ENCODE measurements around the gene ACIN1.
A peak's percentile ranks its signal among the peaks of the same experiment; 100 is the strongest.

ACIN1 gene

GRCh38 chr14:23070262-23071129 is 24.4 kb downstream of the ACIN1 start:
- peak overlapping the region; percentile 73 to 79 for H3K9ac ChIP-seq (ENCODE audit: low read depth in 1 of 2, low read length in 2 of 2)
- peak overlapping the region; percentile 77 to 91 for H3K4me3 ChIP-seq (ENCODE audit: low read length in 2 of 2)
- peaks cover 24 to 25% of the 10 kb centered on the region in 2 donors for H3K4me1 ChIP-seq (ENCODE audit: control insufficient read depth in 2 of 2, insufficient read depth in 2 of 2, low read length in 2 of 2)
- no peaks in the 10 kb centered on the region for H3K27me3 ChIP-seq (ENCODE audit: control insufficient read depth in 2 of 2, insufficient read depth in 2 of 2, low read length in 2 of 2)
- peaks cover 46 to 55% of the 10 kb centered on the region in 2 donors for H3K36me3 ChIP-seq (ENCODE audit: control insufficient read depth in 2 of 2, insufficient read depth in 2 of 2, low read length in 2 of 2)
- H3K9me3 ChIP-seq (ENCODE audit: control insufficient read depth in 2 of 2, low read length in 2 of 2): no peaks in the 10 kb centered on the region
- H3K27ac ChIP-seq (ENCODE audit: low read depth in 2 of 2, low read length in 2 of 2): peak overlapping the region in 1 of 2 donors; percentile 49

DNA sequence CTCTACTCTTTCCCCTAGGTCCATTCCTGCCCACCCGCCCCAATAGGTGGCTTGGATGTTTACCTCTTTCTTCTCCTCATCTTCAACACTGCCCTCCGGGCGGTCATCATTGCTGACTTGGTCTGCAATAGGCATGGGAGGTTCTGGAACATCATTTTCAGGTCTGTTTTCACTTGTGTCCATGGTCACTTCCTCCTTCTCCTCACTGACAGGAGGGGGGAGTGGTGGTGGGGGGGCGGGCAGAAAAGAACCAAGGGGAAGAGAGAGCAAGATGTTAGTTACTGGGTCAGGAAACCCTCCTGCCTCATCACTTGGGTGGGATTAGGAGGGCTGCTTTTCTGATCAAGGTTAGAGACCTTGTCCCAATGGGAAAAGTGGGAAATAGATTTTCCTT is 25.5 kb downstream of the ACIN1 start:
- Histone ChIP-seq H3K4me3 (ENCODE audit: low read length in 2 of 2) (no peak overlapping the region), H3K9me3 (ENCODE audit: control insufficient read depth in 2 of 2, low read length in 2 of 2) (no peaks in the 10 kb centered on the region), H3K36me3 (ENCODE audit: control insufficient read depth in 2 of 2, insufficient read depth in 2 of 2, low read length in 2 of 2) (peaks cover 45 to 57% of the 10 kb centered on the region in 2 donors), H3K27ac (ENCODE audit: low read depth in 2 of 2, low read length in 2 of 2) (no peak overlapping the region), H3K9ac (ENCODE audit: low read depth in 1 of 2, low read length in 2 of 2) (no peak overlapping the region), H3K27me3 (ENCODE audit: control insufficient read depth in 2 of 2, insufficient read depth in 2 of 2, low read length in 2 of 2) (no peaks in the 10 kb centered on the region), H3K4me1 (ENCODE audit: control insufficient read depth in 2 of 2, insufficient read depth in 2 of 2, low read length in 2 of 2) (peaks cover 24 to 25% of the 10 kb centered on the region in 2 donors)

DNA sequence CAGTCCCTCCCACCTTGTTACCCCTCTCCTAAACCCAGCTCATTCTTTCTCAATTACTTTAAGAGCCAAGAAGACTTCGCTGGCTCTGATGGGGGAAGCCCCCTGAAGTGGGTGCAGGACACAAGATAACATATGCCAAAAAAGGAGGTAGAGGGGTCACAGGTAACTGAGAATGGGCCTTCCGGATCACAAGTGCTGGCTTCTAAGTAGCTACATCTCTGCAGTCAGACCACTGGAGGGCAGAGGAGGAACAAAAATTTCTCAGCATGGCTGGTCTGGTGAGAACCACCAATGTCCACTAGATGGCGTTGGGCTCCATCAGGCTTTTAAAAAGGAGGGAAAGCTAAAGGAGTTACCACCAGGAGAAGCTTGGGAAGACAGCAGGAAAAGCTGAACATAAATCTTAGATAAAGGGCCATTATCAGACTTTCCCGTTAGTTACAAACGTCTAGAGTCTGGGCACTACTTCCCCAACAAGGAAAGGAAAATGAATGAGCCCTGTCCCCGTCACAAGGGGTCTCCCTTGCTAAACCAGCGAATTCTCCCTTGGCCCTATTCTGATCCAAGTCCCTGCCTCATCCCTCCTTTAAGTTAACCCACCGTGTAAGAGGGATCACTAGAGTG is 26.0 kb downstream of the ACIN1 start:
- Histone ChIP-seq H3K27me3 (ENCODE audit: control insufficient read depth in 2 of 2, insufficient read depth in 2 of 2, low read length in 2 of 2) (no peaks in the 10 kb centered on the region), H3K9me3 (ENCODE audit: control insufficient read depth in 2 of 2, low read length in 2 of 2) (no peaks in the 10 kb centered on the region), H3K36me3 (ENCODE audit: control insufficient read depth in 2 of 2, insufficient read depth in 2 of 2, low read length in 2 of 2) (peaks cover 48 to 61% of the 10 kb centered on the region in 2 donors), H3K4me3 (ENCODE audit: low read length in 2 of 2) (no peak overlapping the region), H3K27ac (ENCODE audit: low read depth in 2 of 2, low read length in 2 of 2) (no peak overlapping the region), H3K4me1 (ENCODE audit: control insufficient read depth in 2 of 2, insufficient read depth in 2 of 2, low read length in 2 of 2) (peaks cover 24 to 25% of the 10 kb centered on the region in 2 donors), H3K9ac (ENCODE audit: low read depth in 1 of 2, low read length in 2 of 2) (no peak overlapping the region)

DNA sequence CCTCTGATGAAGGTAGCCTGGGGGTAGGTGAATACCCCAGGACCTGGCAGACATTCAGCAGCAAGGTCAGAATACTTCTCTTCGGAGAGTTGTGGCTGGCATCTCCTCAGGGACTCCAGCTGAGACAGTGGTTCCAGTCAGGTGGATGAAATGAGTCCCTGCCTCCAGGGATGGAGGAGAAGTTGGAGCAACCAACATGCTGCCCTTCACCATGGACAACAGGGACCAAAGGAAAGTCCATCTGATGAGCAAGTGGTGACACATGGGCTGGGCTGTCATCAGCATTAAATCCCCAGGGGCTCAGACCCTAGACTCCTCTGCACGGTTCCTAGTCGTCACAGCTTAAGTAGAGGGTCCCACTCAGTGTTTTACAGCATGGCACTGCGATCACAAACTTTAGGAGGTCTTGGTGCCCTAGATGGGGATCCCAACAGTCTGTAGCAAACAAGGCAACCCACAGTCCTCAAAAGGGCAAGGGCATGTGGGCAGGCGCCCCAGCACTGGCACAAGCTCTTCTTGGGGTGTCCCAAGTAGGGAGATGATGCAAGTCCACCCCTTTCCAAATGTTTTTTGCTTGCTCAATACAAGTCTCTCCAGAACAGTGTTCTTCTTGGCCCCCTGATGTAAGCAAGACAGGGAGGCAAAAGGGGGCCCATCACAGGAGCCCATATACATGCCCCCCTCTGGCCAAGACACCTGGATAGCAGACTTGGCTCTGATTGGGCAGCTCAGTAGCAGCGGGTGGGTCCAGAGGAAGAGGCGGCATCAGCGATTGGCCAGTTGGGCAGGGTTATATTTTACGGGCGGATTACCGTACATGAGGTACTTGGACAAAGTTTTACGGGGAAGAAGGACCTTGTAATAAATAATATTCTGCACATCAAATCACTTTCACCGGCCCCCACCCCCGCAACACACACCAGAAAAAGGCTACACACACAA is 26.8 kb downstream of the ACIN1 start:
- Histone ChIP-seq H3K27ac (ENCODE audit: low read depth in 2 of 2, low read length in 2 of 2) (no peak overlapping the region), H3K4me3 (ENCODE audit: low read length in 2 of 2) (no peak overlapping the region), H3K4me1 (ENCODE audit: control insufficient read depth in 2 of 2, insufficient read depth in 2 of 2, low read length in 2 of 2) (peaks cover 24 to 25% of the 10 kb centered on the region in 2 donors), H3K27me3 (ENCODE audit: control insufficient read depth in 2 of 2, insufficient read depth in 2 of 2, low read length in 2 of 2) (no peaks in the 10 kb centered on the region), H3K36me3 (ENCODE audit: control insufficient read depth in 2 of 2, insufficient read depth in 2 of 2, low read length in 2 of 2) (peaks cover 54 to 68% of the 10 kb centered on the region in 2 donors), H3K9ac (ENCODE audit: low read depth in 1 of 2, low read length in 2 of 2) (no peak overlapping the region), H3K9me3 (ENCODE audit: control insufficient read depth in 2 of 2, low read length in 2 of 2) (no peaks in the 10 kb centered on the region)

DNA sequence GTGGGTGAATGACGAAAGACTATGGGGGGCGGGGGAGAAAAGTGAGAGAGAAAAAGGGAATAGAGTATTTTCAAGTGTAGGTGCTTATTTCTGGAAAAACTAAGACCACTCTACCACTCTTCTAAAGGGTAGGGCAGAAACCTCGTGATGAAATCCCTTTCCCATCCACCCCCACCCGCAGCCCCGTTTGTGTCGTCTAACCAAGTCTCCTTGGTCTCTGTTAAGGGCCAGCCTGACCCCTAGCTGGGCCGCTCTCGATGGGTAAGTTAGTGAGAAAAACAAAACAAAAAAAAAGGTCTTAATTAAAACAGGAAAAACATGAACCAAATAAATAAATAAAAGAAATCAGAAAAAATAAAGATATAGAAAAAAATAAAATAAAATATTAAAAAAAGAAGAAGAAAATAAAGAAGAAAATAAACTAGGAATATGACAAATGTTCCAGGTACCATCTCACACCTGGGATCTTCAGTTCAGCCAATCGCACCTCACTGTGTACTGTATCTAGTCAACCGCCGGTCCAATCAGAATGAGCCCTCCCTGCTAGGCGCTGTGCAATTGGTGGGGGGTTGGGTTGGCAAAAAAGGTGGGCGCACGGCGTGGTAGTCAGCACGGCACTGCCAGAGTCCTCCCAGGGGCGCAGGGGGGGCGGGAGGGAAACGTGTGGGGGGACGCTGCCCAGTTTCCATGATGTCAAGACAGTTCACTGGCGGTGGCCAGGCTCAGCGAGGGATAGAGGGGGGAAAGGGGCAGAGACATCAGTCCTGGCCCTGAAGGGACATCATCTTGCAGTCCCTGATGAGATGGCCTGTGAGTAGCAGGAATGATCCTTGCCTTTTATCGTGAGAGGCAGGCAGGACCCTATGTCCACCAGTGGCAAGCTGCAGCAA is 27.8 kb downstream of the ACIN1 start:
- no peak overlapping the region for H3K27ac ChIP-seq (ENCODE audit: low read depth in 2 of 2, low read length in 2 of 2)
- no peaks in the 10 kb centered on the region for H3K27me3 ChIP-seq (ENCODE audit: control insufficient read depth in 2 of 2, insufficient read depth in 2 of 2, low read length in 2 of 2)
- no peak overlapping the region for H3K4me3 ChIP-seq (ENCODE audit: low read length in 2 of 2)
- peaks cover 56 to 68% of the 10 kb centered on the region in 2 donors for H3K36me3 ChIP-seq (ENCODE audit: control insufficient read depth in 2 of 2, insufficient read depth in 2 of 2, low read length in 2 of 2)
- H3K4me1 ChIP-seq (ENCODE audit: control insufficient read depth in 2 of 2, insufficient read depth in 2 of 2, low read length in 2 of 2): peaks cover 16 to 22% of the 10 kb centered on the region in 2 donors
- H3K9me3 ChIP-seq (ENCODE audit: control insufficient read depth in 2 of 2, low read length in 2 of 2): no peaks in the 10 kb centered on the region
- H3K9ac ChIP-seq (ENCODE audit: low read depth in 1 of 2, low read length in 2 of 2): no peak overlapping the region

GRCh38 chr14:23066368-23066767 is 28.6 kb downstream of the ACIN1 start:
- H3K4me3 ChIP-seq (ENCODE audit: low read length in 2 of 2): no peak overlapping the region
- no peak overlapping the region for H3K27ac ChIP-seq (ENCODE audit: low read depth in 2 of 2, low read length in 2 of 2)
- H3K9ac ChIP-seq (ENCODE audit: low read depth in 1 of 2, low read length in 2 of 2): no peak overlapping the region
- no peaks in the 10 kb centered on the region for H3K27me3 ChIP-seq (ENCODE audit: control insufficient read depth in 2 of 2, insufficient read depth in 2 of 2, low read length in 2 of 2)
- H3K9me3 ChIP-seq (ENCODE audit: control insufficient read depth in 2 of 2, low read length in 2 of 2): no peaks in the 10 kb centered on the region
- H3K4me1 ChIP-seq (ENCODE audit: control insufficient read depth in 2 of 2, insufficient read depth in 2 of 2, low read length in 2 of 2): peaks cover 9 to 15% of the 10 kb centered on the region in 2 donors
- peaks cover 59 to 72% of the 10 kb centered on the region in 2 donors for H3K36me3 ChIP-seq (ENCODE audit: control insufficient read depth in 2 of 2, insufficient read depth in 2 of 2, low read length in 2 of 2)

DNA sequence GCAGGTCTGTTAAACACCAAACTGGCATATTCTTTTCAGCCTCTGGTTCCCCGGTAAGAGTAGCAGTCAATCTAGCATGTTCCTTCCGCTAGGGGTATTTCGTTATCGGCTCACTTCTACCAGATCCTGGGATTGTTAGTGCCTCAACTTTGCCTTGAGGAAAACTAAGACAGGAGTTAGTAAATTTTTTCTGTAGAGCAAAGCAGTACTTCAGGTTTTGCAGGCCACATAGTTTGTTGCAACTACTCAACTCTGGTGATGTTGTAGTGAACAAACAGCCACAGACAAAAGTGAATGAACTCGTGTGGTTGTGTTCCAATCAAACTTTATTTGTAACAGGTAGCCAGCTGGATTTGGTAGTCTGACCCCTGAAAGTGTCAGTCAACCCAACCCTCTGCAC is 31.3 kb downstream of the ACIN1 start:
- H3K4me1 ChIP-seq (ENCODE audit: control insufficient read depth in 2 of 2, insufficient read depth in 2 of 2, low read length in 2 of 2): peaks cover 1 to 5% of the 10 kb centered on the region in 2 donors
- H3K27me3 ChIP-seq (ENCODE audit: control insufficient read depth in 2 of 2, insufficient read depth in 2 of 2, low read length in 2 of 2): no peaks in the 10 kb centered on the region
- H3K27ac ChIP-seq (ENCODE audit: low read depth in 2 of 2, low read length in 2 of 2): no peak overlapping the region
- H3K9me3 ChIP-seq (ENCODE audit: control insufficient read depth in 2 of 2, low read length in 2 of 2): no peaks in the 10 kb centered on the region
- H3K9ac ChIP-seq (ENCODE audit: low read depth in 1 of 2, low read length in 2 of 2): no peak overlapping the region
- H3K36me3 ChIP-seq (ENCODE audit: control insufficient read depth in 2 of 2, insufficient read depth in 2 of 2, low read length in 2 of 2): peaks cover 79 to 88% of the 10 kb centered on the region in 2 donors
- H3K4me3 ChIP-seq (ENCODE audit: low read length in 2 of 2): no peak overlapping the region

DNA sequence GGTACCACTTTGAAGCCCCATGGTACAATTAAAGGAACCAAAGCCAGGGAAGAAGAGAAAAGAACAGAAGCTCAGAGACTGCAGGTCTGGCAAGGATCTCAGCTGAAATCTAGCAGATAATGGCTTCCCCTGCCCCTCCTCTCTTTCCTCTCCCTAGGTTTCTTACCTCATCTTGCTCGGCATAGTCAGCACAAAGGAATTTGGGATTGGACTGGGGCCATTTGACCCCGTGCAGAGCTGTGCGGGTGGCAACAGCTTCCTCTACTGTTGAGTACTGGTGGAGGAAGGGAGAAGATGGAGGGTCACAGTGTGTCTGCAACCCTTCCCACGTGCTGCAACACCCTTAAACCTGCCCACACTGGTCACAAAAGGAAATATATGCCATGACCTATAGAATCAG is 32.9 kb downstream of the ACIN1 start:
- H3K27ac ChIP-seq (ENCODE audit: low read depth in 2 of 2, low read length in 2 of 2): no peak overlapping the region

GRCh38 chr14:23060536-23061260 is 34.2 kb downstream of the ACIN1 start:
- Histone ChIP-seq H3K9ac (ENCODE audit: low read depth in 1 of 2, low read length in 2 of 2) (no peak overlapping the region), H3K27me3 (ENCODE audit: control insufficient read depth in 2 of 2, insufficient read depth in 2 of 2, low read length in 2 of 2) (no peaks in the 10 kb centered on the region), H3K27ac (ENCODE audit: low read depth in 2 of 2, low read length in 2 of 2) (no peak overlapping the region), H3K4me1 (ENCODE audit: control insufficient read depth in 2 of 2, insufficient read depth in 2 of 2, low read length in 2 of 2) (peaks cover 14 to 17% of the 10 kb centered on the region in 2 donors), H3K9me3 (ENCODE audit: control insufficient read depth in 2 of 2, low read length in 2 of 2) (no peaks in the 10 kb centered on the region), H3K4me3 (ENCODE audit: low read length in 2 of 2) (no peak overlapping the region), H3K36me3 (ENCODE audit: control insufficient read depth in 2 of 2, insufficient read depth in 2 of 2, low read length in 2 of 2) (peaks cover 54 to 62% of the 10 kb centered on the region in 2 donors)

More for the DNA sequence above, 32.9 kb downstream of the ACIN1 start:
- Histone ChIP-seq H3K9ac (ENCODE audit: low read depth in 1 of 2, low read length in 2 of 2) (no peak overlapping the region), H3K9me3 (ENCODE audit: control insufficient read depth in 2 of 2, low read length in 2 of 2) (no peaks in the 10 kb centered on the region), H3K36me3 (ENCODE audit: control insufficient read depth in 2 of 2, insufficient read depth in 2 of 2, low read length in 2 of 2) (peaks cover 66 to 75% of the 10 kb centered on the region in 2 donors), H3K27me3 (ENCODE audit: control insufficient read depth in 2 of 2, insufficient read depth in 2 of 2, low read length in 2 of 2) (no peaks in the 10 kb centered on the region), H3K4me1 (ENCODE audit: control insufficient read depth in 2 of 2, insufficient read depth in 2 of 2, low read length in 2 of 2) (peaks cover 5 to 6% of the 10 kb centered on the region in 2 donors), H3K4me3 (ENCODE audit: low read length in 2 of 2) (no peak overlapping the region)

All from mucosa of rectum (tissue), 2 donors.